ENCODE data around the gene CES1.
"Not testable (repeated sequence)": the region's sequence is repeated elsewhere in the genome, so short reads cannot be mapped to it uniquely, and the experiment has no call there.

DNA sequence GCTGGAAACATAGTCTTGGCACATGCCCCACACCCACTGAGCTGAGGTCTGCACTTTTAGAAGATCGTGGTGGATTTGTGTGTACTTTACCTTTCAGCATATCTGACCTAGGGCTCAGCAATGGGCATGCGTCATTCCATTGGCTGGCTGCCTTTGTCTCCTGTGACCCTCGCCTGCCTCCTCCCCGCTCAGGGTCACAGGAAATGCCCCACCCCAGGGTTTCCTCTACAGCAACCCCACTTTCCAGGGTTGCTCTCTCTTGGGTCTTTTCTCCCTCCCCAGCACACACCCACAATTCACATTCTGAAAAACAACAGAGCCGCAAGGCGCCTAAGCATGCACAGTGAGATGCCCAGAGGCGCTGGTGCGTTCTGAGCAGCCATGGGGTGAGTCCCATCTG, 29.2 kb downstream of the CES1 start:
- TF ChIP-seq, protein P1, sequence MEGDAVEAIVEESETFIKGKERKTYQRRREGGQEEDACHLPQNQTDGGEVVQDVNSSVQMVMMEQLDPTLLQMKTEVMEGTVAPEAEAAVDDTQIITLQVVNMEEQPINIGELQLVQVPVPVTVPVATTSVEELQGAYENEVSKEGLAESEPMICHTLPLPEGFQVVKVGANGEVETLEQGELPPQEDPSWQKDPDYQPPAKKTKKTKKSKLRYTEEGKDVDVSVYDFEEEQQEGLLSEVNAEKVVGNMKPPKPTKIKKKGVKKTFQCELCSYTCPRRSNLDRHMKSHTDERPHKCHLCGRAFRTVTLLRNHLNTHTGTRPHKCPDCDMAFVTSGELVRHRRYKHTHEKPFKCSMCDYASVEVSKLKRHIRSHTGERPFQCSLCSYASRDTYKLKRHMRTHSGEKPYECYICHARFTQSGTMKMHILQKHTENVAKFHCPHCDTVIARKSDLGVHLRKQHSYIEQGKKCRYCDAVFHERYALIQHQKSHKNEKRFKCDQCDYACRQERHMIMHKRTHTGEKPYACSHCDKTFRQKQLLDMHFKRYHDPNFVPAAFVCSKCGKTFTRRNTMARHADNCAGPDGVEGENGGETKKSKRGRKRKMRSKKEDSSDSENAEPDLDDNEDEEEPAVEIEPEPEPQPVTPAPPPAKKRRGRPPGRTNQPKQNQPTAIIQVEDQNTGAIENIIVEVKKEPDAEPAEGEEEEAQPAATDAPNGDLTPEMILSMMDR (conservative IDR thresholded peaks at IDR 0.05): not testable (repeated sequence)
- not testable (repeated sequence) for TF ChIP-seq ZFX (IDR thresholded peaks at IDR 0.05)

All from C4-2B (cell line).